Measurements from ENCODE around the gene ST8SIA2.
"Not testable (repeated sequence)": the region's sequence is repeated elsewhere in the genome, so short reads cannot be mapped to it uniquely, and the experiment has no call there.

The ST8SIA2 gene

GRCh38 chr15:92463826-92464225 is 70.1 kb downstream of the ST8SIA2 start:
- Histone ChIP-seq H3K9ac (ENCODE audit: low read depth, low read length) (no peak overlapping the region), H3K4me3 (ENCODE audit: low read length) (no peak overlapping the region), H3K4me2 (ENCODE audit: low read length) (no peak overlapping the region), H3K9me3 (replicated peaks; ENCODE audit: low read length) (no peaks in the 10 kb centered on the region), H3K27me3 (ENCODE audit: control insufficient read depth, insufficient read depth, low read length) (no peaks in the 10 kb centered on the region), H3K4me1 (ENCODE audit: control insufficient read depth, insufficient read depth, low read length) (no peaks in the 10 kb centered on the region), H3K36me3 (ENCODE audit: insufficient read depth, low read length) (no peaks in the 10 kb centered on the region)

GRCh38 chr15:92466834-92467233 is 73.2 kb downstream of the ST8SIA2 start:
- H3K4me3 ChIP-seq (ENCODE audit: low read length) = no peak overlapping the region
- H3K4me1 ChIP-seq (ENCODE audit: control insufficient read depth, insufficient read depth, low read length) = no peaks in the 10 kb centered on the region
- H3K9ac ChIP-seq (ENCODE audit: low read depth, low read length) = no peak overlapping the region
- no peaks in the 10 kb centered on the region for H3K9me3 ChIP-seq (replicated peaks; ENCODE audit: low read length)
- no peaks in the 10 kb centered on the region for H3K36me3 ChIP-seq (ENCODE audit: insufficient read depth, low read length)
- H3K27me3 ChIP-seq (ENCODE audit: control insufficient read depth, insufficient read depth, low read length) = no peaks in the 10 kb centered on the region
- H3K4me2 ChIP-seq (ENCODE audit: low read length) = no peak overlapping the region

- Histone ChIP-seq H3K9ac (ENCODE audit: low read depth, low read length) (no peak overlapping the region), H3K9me3 (replicated peaks; ENCODE audit: low read length) (no peaks in the 10 kb centered on the region), H3K36me3 (ENCODE audit: insufficient read depth, low read length) (no peaks in the 10 kb centered on the region), H3K4me3 (ENCODE audit: low read length) (no peak overlapping the region), H3K27me3 (ENCODE audit: control insufficient read depth, insufficient read depth, low read length) (no peaks in the 10 kb centered on the region), H3K4me2 (ENCODE audit: low read length) (no peak overlapping the region), H3K4me1 (ENCODE audit: control insufficient read depth, insufficient read depth, low read length) (no peaks in the 10 kb centered on the region)
These were observed 73.6 kb downstream of the ST8SIA2 start for GRCh38 chr15:92467245-92467644.

GRCh38 chr15:92468991-92469390 is 75.3 kb downstream of the ST8SIA2 start:
- Histone ChIP-seq H3K9ac (ENCODE audit: low read depth, low read length) (no peak overlapping the region), H3K4me2 (ENCODE audit: low read length) (no peak overlapping the region), H3K27me3 (ENCODE audit: control insufficient read depth, insufficient read depth, low read length) (no peaks in the 10 kb centered on the region), H3K36me3 (ENCODE audit: insufficient read depth, low read length) (no peaks in the 10 kb centered on the region), H3K4me3 (ENCODE audit: low read length) (no peak overlapping the region), H3K4me1 (ENCODE audit: control insufficient read depth, insufficient read depth, low read length) (no peaks in the 10 kb centered on the region), H3K9me3 (replicated peaks; ENCODE audit: low read length) (no peaks in the 10 kb centered on the region)

GRCh38 chr15:92471288-92471687 is 77.6 kb downstream of the ST8SIA2 start:
- H3K36me3 ChIP-seq (ENCODE audit: insufficient read depth, low read length) = no peaks in the 10 kb centered on the region
- no peaks in the 10 kb centered on the region for H3K4me1 ChIP-seq (ENCODE audit: control insufficient read depth, insufficient read depth, low read length)
- no peak overlapping the region for H3K4me2 ChIP-seq (ENCODE audit: low read length)
- no peaks in the 10 kb centered on the region for H3K27me3 ChIP-seq (ENCODE audit: control insufficient read depth, insufficient read depth, low read length)
- H3K9ac ChIP-seq (ENCODE audit: low read depth, low read length) = no peak overlapping the region
- H3K4me3 ChIP-seq (ENCODE audit: low read length) = no peak overlapping the region
- H3K9me3 ChIP-seq (replicated peaks; ENCODE audit: low read length) = no peaks in the 10 kb centered on the region

GRCh38 chr15:92473756-92474155 is 80.1 kb downstream of the ST8SIA2 start:
- Histone ChIP-seq H3K36me3 (ENCODE audit: insufficient read depth, low read length) (no peaks in the 10 kb centered on the region), H3K9me3 (replicated peaks; ENCODE audit: low read length) (no peaks in the 10 kb centered on the region), H3K4me2 (ENCODE audit: low read length) (no peak overlapping the region), H3K27me3 (ENCODE audit: control insufficient read depth, insufficient read depth, low read length) (no peaks in the 10 kb centered on the region), H3K4me3 (ENCODE audit: low read length) (no peak overlapping the region), H3K4me1 (ENCODE audit: control insufficient read depth, insufficient read depth, low read length) (no peaks in the 10 kb centered on the region), H3K9ac (ENCODE audit: low read depth, low read length) (no peak overlapping the region)

- H3K4me3 ChIP-seq (ENCODE audit: low read length); H3K9ac ChIP-seq (ENCODE audit: low read depth, low read length); H3K27me3 ChIP-seq (ENCODE audit: control insufficient read depth, insufficient read depth, low read length); H3K4me1 ChIP-seq (ENCODE audit: control insufficient read depth, insufficient read depth, low read length); H3K9me3 ChIP-seq (replicated peaks; ENCODE audit: low read length); H3K4me2 ChIP-seq (ENCODE audit: low read length); H3K36me3 ChIP-seq (ENCODE audit: insufficient read depth, low read length): not testable (repeated sequence)
These were observed 86.0 kb downstream of the ST8SIA2 start for GRCh38 chr15:92479730-92480129.

- no peak overlapping the region for H3K9ac ChIP-seq (ENCODE audit: low read depth, low read length)
- no peak overlapping the region for H3K4me3 ChIP-seq (ENCODE audit: low read length)
- H3K4me2 ChIP-seq (ENCODE audit: low read length) = no peak overlapping the region
- no peaks in the 10 kb centered on the region for H3K9me3 ChIP-seq (replicated peaks; ENCODE audit: low read length)
- H3K27me3 ChIP-seq (ENCODE audit: control insufficient read depth, insufficient read depth, low read length) = no peaks in the 10 kb centered on the region
- no peaks in the 10 kb centered on the region for H3K36me3 ChIP-seq (ENCODE audit: insufficient read depth, low read length)
- H3K4me1 ChIP-seq (ENCODE audit: control insufficient read depth, insufficient read depth, low read length) = no peaks in the 10 kb centered on the region
These were observed 86.7 kb downstream of the ST8SIA2 start for GRCh38 chr15:92480361-92480760.

- Histone ChIP-seq H3K9me3 (replicated peaks; ENCODE audit: low read length) (no peaks in the 10 kb centered on the region), H3K4me2 (ENCODE audit: low read length) (no peak overlapping the region), H3K4me3 (ENCODE audit: low read length) (no peak overlapping the region), H3K9ac (ENCODE audit: low read depth, low read length) (no peak overlapping the region), H3K27me3 (ENCODE audit: control insufficient read depth, insufficient read depth, low read length) (no peaks in the 10 kb centered on the region), H3K36me3 (ENCODE audit: insufficient read depth, low read length) (no peaks in the 10 kb centered on the region), H3K4me1 (ENCODE audit: control insufficient read depth, insufficient read depth, low read length) (no peaks in the 10 kb centered on the region)
These were observed 91.8 kb downstream of the ST8SIA2 start for GRCh38 chr15:92485441-92485840.

GRCh38 chr15:92492551-92493115 is 99.0 kb downstream of the ST8SIA2 start:
- Histone ChIP-seq H3K4me2 (ENCODE audit: low read length) (no peak overlapping the region), H3K9me3 (replicated peaks; ENCODE audit: low read length) (no peaks in the 10 kb centered on the region), H3K27me3 (ENCODE audit: control insufficient read depth, insufficient read depth, low read length) (peaks cover 8% of the 10 kb centered on the region), H3K4me3 (ENCODE audit: low read length) (no peak overlapping the region), H3K4me1 (ENCODE audit: control insufficient read depth, insufficient read depth, low read length) (peaks cover 6% of the 10 kb centered on the region), H3K36me3 (ENCODE audit: insufficient read depth, low read length) (no peaks in the 10 kb centered on the region), H3K9ac (ENCODE audit: low read depth, low read length) (no peak overlapping the region)

GRCh38 chr15:92494806-92495336 is 101.2 kb downstream of the ST8SIA2 start:
- H3K4me3 ChIP-seq (ENCODE audit: low read length) = no peak overlapping the region
- H3K9me3 ChIP-seq (replicated peaks; ENCODE audit: low read length) = no peaks in the 10 kb centered on the region
- H3K27me3 ChIP-seq (ENCODE audit: control insufficient read depth, insufficient read depth, low read length) = peaks cover 8% of the 10 kb centered on the region
- no peak overlapping the region for H3K9ac ChIP-seq (ENCODE audit: low read depth, low read length)
- no peak overlapping the region for H3K4me2 ChIP-seq (ENCODE audit: low read length)
- H3K36me3 ChIP-seq (ENCODE audit: insufficient read depth, low read length) = no peaks in the 10 kb centered on the region
- peaks cover 6% of the 10 kb centered on the region for H3K4me1 ChIP-seq (ENCODE audit: control insufficient read depth, insufficient read depth, low read length)

GRCh38 chr15:92495446-92495845 is 101.8 kb downstream of the ST8SIA2 start:
- no peaks in the 10 kb centered on the region for H3K9me3 ChIP-seq (replicated peaks; ENCODE audit: low read length)
- no peak overlapping the region for H3K4me2 ChIP-seq (ENCODE audit: low read length)
- no peaks in the 10 kb centered on the region for H3K36me3 ChIP-seq (ENCODE audit: insufficient read depth, low read length)
- H3K9ac ChIP-seq (ENCODE audit: low read depth, low read length) = no peak overlapping the region
- no peak overlapping the region for H3K4me3 ChIP-seq (ENCODE audit: low read length)
- H3K4me1 ChIP-seq (ENCODE audit: control insufficient read depth, insufficient read depth, low read length) = peaks cover 6% of the 10 kb centered on the region
- peaks cover 8% of the 10 kb centered on the region for H3K27me3 ChIP-seq (ENCODE audit: control insufficient read depth, insufficient read depth, low read length)
